BJ (cell line): ENCODE measurements around the gene MAGEB4. TPM values are rescaled to one million over a fixed set of nuclear protein-coding genes. Genes with fewer than 3 reads are reported as not detected.

Experiments
- CTCF ChIA-PET: fragments of 350-600 bp; formaldehyde crosslinking; extraction: SDS; loops from one replicate; lab custom pipeline; 2021; ENCODE audit warnings: antibody characterized with exemption, inconsistent platforms; lab: Yijun Ruan, JAX
- POLR2A ChIA-PET: fragments of 300-600 bp; sonication (Branson Sonifier 250); formaldehyde crosslinking; extraction: SDS; loops from one replicate; lab custom pipeline; 2021; ENCODE audit warnings: antibody characterized with exemption; lab: Charles Lee
- DNase-seq: peaks from one replicate; pipeline ENCODE4 v3.0.0-alpha.2; 2011; ENCODE audit warnings: low read depth
- H3K27me3 ChIP-seq: 2 replicates; pipeline ENCODE4 v1.6.0; 2011; ENCODE audit warnings: low read length; ENCODE audit not compliant: control insufficient read depth, insufficient read depth
- H3K36me3 ChIP-seq: 2 replicates; pipeline ENCODE4 v1.5.1; 2011; ENCODE audit warnings: low read length; ENCODE audit not compliant: control insufficient read depth, insufficient read depth
- H3K4me3 ChIP-seq: 2 replicates; pipeline ENCODE4 v1.5.1; 2011; ENCODE audit warnings: low read depth, mild to moderate bottlenecking, control low read depth, low read length
- CTCF ChIP-seq: IDR thresholded peaks from 2 replicates; pipeline ENCODE4 v1.5.1; 2011; ENCODE audit warnings: low read depth, mild to moderate bottlenecking, control low read depth, inconsistent platforms, low read length, moderate library complexity; ENCODE audit not compliant: insufficient read depth
- polyA plus RNA-seq: library from polyadenylated mRNA; depleted of rRNA; stranded (reverse); fragments of >200 nt; gene quantifications from 2 replicates; pipeline ENCODE4 v1.2.3, GENCODE V29; 2011

The MAGEB4 gene
- polyA plus RNA-seq, 1 experiment: not detected

GRCh38 chrX:30217465-30217864 is 24.3 kb upstream of the MAGEB4 start:
- POLR2A ChIA-PET: no interaction called here
- no peak for TF ChIP-seq CTCF
- no peak for DNase-seq
- CTCF ChIA-PET: no interaction called here
- Histone ChIP-seq H3K4me3 (no peak overlapping the region), H3K27me3 (no peaks in the 10 kb centered on the region), H3K36me3 (no peaks in the 10 kb centered on the region)

GRCh38 chrX:30219372-30219771 is 22.4 kb upstream of the MAGEB4 start:
- ChIA-PET CTCF (no interaction called here), POLR2A (no interaction called here)
- TF ChIP-seq CTCF: no peak
- DNase-seq: no peak
- H3K4me3 ChIP-seq: no peak overlapping the region
- no peaks in the 10 kb centered on the region for H3K27me3 ChIP-seq
- no peaks in the 10 kb centered on the region for H3K36me3 ChIP-seq

GRCh38 chrX:30220661-30221060 is 21.1 kb upstream of the MAGEB4 start:
- POLR2A ChIA-PET: no interaction called here
- Histone ChIP-seq H3K4me3 (no peak overlapping the region), H3K27me3 (no peaks in the 10 kb centered on the region), H3K36me3 (no peaks in the 10 kb centered on the region)
- CTCF ChIA-PET: no interaction called here
- no peak for TF ChIP-seq CTCF
- DNase-seq: no peak

GRCh38 chrX:30224536-30224935 is 17.3 kb upstream of the MAGEB4 start:
- Histone ChIP-seq H3K36me3 (no peaks in the 10 kb centered on the region), H3K4me3 (no peak overlapping the region), H3K27me3 (no peaks in the 10 kb centered on the region)
- DNase-seq: no peak
- ChIA-PET CTCF (no interaction called here), POLR2A (no interaction called here)
- no peak for TF ChIP-seq CTCF

GRCh38 chrX:30228526-30228925 is 13.3 kb upstream of the MAGEB4 start:
- CTCF ChIA-PET: no interaction called here
- no peaks in the 10 kb centered on the region for H3K36me3 ChIP-seq
- TF ChIP-seq CTCF: no peak
- POLR2A ChIA-PET: no interaction called here
- no peak for DNase-seq
- no peaks in the 10 kb centered on the region for H3K27me3 ChIP-seq
- H3K4me3 ChIP-seq: no peak overlapping the region
